Fibroblast of skin of right quadriceps (primary cell): ENCODE results near the gene CSPG5.

Experiments used
- DNase-seq: peaks from one replicate; pipeline ENCODE4 v3.0.0-alpha.2; 2013

Gene CSPG5, protein sequence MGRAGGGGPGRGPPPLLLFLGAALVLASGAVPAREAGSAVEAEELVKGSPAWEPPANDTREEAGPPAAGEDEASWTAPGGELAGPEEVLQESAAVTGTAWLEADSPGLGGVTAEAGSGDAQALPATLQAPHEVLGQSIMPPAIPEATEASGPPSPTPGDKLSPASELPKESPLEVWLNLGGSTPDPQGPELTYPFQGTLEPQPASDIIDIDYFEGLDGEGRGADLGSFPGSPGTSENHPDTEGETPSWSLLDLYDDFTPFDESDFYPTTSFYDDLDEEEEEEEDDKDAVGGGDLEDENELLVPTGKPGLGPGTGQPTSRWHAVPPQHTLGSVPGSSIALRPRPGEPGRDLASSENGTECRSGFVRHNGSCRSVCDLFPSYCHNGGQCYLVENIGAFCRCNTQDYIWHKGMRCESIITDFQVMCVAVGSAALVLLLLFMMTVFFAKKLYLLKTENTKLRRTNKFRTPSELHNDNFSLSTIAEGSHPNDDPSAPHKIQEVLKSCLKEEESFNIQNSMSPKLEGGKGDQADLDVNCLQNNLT

DNA sequence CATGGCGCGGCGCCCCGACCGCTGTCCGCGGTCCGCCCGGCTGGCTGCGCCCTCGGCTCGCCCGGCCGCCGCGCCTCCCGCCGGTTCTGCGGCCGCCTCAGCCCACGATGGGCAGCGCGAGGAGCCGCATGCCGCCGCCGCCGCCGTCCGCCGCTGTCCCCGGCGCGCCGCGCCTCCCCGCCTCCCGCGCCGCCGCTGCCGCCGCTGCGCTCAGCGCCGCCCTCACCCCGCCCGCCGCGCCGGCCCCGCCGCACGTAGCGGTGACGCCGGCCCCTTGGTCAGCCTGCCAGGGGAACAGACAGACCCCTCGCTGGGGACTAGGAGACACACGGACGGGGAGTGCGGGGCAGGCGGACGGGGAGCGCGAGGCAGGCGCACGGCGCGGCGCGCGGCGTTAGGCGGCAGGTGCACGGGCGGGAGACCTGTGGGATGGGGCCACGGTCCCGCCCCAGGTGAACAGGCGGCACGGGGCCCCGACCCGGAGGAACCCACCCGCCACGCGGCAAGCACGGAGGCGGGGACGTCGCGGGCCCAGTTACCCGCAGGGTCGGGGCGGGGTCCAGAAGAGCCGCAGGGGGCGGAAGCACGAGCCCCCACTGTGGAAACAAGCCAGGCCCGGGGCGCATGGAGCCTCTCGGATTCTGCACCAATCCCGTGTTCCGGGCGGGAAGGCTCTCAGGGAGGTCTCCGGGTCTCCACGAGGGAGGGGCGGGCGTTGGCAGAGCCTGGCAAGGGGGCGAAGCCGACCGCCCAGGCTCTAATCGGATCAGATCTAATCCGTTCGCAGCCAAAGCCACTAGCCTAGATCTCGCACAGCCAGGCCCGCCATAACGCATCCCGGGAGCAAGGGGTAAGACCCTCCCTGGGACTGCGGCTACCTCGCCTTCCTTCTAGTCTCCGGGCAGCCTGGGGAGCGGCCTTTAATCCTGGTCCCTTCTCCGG lies at the start of gene CSPG5:
TSS of gene CSPG5 (minus strand) at position 175 of the 942 bp plus-strand sequence. CDS start at position 3, 172 bp downstream.
- no peak for DNase-seq

DNA sequence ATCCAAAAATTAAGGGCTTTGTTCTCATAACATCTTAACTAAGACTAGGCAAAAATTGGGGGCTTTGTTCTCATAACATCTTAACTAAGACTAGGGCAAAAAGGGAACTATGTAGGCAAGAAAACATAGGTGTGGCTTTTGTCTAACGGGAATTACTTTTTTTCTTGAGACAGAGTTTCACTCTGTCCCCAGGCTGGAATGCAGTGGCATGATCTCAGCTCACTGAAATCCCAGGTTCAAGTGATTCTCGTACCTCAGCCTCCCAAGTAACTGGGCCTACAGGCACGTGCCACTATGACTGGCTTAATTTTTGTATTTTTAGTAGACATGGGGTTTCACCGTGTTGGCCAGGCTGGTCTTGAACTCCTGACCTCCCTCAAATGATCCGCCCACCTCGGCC lies 49.8 kb upstream of the CSPG5 start:
- DNase-seq: no peak

DNA sequence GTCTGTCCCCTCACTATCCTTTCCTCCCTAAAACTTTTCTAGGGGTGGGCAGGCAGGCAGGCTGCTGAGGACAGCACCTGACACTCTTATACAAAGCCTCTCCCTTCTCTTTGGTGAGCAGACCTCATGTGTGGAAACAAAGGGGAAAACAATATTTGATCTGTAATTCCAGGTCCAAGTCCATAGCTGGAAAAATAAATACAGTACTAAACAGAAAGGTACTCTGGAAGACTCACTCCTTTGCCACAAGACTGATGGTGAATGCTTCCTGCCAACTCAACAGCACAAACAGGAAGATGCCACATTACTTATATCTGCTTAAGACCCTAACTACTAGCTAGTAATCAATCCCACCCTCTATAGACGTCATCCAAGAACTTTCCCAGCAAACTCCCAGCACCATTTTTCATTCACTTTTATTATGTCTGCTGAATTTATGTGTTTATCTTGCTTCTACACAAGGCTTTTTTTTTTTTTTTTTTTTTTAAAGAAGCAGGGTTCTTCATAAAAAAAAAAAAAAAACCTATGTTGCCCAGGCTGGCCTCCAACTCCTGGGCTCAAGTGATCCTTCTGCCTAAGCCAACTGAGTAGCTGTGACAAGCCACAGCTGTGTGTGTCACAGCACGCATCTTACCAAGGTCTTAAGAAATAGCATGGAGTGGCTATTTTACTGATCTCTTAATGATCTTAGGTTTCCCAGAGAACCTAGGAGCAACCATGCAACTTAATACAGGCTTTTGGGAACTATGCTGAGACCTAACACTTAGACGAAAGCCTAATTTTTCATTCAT lies 44.2 kb upstream of the CSPG5 start:
- no peak for DNase-seq

DNA sequence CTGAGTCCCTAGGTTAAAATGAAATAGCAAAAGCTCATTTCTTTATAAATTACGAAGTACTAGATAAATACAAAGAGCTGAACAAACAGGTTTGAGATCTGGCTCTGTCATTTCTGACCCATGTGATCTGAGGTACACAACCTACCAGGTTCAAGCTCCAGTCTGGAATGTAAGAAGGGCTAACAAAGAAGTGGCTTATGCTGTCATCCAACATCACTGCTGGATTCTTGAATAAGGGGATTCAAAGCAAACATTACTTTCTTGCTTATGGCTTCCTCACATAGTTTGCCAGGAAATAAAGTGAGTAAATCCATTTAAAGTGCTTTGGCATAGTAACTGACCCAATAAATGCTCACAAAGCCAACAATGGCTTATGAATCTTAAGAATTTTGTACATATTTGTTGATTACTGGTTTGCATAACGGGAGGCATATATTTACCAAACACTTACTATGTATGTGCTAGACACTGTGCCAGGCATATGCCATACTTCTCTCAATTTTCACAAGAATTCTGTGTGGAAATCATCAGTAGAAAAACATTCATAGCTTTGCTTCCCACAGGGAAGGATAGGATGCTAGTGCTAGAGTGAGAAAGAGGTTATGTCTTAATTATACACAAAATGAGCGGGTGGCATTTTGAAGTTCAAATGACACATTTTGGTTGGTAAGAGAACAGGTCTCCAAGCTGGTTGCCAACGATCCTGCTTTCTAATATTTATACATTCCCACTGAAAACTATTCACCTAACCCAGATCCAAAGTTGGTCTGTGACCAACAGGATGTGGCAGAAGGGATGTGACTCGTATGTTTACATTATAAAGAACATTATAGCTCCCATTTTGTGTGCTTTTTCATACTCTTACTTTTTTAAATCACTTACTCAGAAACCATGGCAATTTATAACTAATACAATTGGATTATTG lies 38.7 kb upstream of the CSPG5 start:
- DNase-seq: peak; percentile 66

DNA sequence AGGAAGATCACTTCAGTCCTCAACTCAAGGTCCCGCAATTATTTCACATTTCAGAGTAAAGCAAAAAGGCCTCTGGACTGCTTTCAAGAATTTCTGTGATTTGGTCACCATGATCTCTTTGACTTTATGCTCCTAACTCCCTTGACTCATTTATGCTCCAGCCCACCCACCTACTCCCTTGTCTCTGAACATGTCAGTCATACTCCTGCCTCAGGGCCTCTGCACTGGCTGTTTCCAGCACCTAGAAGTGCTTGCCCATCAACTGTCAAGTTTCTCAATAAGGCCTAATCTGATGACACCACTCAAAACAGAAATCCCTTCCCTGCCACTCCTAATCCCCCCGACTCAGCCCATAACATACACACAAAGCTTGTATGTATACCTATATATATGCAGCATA lies 36.1 kb upstream of the CSPG5 start:
- DNase-seq: no peak

DNA sequence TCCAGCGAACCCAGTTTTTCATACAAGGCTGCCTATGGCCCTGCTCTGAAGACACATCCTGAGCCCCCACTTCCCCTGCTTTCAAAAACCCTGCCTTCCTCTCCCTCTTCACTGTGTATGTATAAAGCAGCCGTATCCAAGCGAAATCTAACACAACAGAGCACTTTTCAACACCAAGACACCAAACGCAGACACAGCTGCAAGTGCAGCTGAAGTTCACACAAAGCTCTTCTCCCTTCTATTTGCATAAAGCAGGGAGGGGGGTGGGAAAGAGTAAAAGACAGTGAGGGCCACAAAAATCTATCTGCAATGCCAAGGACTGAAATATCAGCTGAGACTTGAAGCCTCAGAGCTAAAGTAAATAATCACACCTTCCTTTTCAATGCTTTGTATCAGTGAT lies 35.1 kb upstream of the CSPG5 start:
- no peak for DNase-seq

DNA sequence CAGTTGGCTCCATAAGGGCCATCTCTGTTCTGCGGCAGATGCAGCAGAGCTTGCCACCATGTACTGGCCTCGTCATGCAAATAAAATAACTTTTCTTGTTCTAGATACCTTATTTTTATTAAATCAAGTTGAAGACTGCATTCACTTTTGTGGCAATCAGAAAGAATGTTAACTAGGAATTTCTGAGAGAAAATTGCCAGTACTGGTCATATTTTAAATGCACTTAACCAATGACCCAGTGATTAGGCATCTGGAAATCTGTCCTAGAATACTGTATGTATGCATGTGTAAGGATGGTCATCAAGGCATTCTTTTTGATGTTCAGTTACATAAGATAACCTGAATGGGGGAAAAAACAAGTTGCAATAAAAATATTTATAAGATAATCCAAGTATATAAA lies 34.2 kb upstream of the CSPG5 start:
- no peak for DNase-seq

DNA sequence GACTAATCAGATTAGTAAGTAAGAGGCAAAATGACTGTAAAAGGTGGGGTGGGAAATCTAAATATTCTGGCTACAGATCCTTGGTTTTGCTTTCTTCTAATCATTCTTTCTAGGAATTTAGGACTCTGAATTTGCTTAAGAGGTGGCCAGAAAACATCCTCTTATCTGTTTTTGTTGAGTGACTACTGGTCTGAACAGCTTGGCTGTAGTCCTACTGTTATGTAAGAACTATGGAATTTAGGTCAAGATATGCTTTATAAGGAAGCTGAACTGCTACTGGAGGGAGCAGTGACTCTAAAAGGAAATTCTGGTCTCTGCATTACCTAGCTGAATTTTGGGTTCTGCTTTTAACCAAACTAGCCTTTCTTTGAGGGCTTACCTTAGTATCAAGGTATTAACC lies 33.5 kb upstream of the CSPG5 start:
- peak; percentile 77 for DNase-seq

DNA sequence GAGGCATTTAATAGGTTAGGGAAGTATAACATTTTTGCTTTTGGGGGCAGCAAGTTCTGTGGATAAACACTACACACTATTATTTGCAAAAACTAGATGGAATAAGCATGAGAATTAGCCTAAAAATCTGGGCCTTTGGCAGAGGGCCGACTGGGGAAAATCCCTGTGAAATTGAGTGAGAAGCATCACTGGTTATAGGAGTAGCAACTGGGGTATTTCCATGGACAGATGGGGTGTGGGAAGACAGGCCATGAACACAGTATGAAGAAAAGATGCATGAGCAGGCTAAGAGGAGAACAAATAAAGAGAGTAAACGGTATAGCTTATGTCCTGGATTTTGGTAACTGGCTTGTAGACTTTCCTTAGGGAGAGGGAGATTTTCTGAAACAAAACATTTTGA lies 32.9 kb upstream of the CSPG5 start:
- no peak for DNase-seq

DNA sequence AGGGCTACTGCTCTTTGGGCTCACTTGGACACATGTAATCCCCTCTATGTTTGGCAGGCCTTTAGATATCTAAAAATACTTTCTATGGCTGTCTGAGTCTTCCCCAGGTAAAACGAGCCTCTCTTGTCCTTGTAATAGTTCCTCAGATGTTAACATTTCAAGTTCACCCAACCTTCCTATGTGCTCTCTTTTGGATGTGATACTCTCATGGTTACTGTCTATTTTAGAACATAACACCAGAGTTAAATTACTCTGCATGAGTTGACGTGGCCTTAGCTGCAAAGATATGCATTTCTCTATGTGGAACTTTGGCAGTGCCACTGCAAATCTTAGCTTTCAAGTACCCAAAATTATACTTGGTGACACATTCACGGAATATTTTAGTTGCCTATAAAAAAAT lies 31.9 kb upstream of the CSPG5 start:
- no peak for DNase-seq

DNA sequence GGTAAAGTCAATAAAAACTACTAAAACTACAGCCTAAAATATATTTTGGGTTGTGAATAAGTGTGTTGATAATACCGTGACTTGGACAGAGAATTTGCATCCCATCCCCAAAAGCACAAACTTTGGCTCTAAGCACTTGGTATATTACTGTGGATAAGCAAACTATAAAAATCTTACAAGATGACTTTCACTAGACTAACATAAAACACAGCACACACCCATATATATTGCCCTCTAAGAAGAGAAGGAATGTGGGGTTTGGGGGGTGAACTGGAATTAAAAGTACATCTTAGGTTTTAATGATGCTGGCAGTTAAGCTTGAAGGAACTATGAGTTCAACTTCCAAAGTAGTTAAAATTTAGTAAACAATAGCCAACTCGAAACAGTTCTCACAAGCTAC lies 28.7 kb upstream of the CSPG5 start:
- DNase-seq: no peak

DNA sequence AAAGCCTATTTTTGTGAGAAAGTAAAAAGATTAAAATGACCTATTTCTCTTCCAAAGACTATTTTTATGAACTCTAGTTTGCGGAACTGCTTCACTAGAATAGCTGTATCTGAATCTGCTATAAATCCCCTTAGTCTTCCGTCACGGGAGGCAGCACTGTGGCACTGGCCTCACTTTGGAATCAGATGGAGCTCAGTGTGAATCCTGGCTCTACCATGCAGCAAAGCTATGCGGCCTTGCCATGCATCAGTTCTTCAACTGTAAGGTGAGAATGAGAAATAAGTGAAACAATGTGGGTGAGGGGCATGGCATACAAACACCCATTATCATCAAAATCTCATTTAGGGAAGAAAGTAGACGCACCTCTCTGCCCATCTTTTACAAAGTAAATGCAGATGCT lies 27.5 kb upstream of the CSPG5 start:
- DNase-seq: no peak

DNA sequence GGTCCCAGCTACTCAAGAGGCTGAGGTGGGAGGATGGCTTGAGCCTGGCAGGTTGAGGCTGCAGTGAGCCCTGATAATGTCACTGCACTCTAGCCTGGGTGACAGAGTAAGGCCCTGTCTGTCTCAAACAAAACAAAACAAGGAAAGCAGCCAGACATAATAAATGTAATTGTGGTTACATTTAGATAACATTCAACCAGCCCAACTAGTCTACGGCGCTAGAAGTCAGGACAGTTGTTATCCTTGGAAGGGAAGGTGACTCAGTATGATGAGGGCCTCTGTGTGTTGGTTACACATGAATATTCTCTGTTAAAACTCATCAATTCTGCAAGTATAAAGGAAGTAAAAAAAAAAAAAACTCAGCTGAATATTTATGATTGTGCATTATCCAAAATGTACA lies 27.0 kb upstream of the CSPG5 start:
- peak; percentile 13 for DNase-seq

DNA sequence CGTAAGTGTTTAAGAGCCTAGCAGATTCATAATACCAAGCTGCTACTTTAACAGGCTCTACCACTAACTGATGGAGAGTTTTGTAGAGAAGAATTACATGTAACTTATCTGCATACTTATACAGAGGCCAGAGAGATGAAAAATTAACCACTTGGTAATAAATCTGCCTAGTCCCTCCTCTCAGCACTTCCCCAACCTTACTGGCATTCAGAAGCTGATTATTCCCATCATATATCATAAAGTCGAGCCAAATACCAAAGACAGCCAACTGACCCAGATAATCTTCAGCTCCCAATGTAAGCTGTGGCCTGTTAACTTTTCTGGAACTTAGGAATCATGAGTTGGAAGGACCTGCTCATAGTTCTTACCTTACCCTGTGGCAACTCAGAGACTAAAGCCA lies 25.5 kb upstream of the CSPG5 start:
- no peak for DNase-seq

DNA sequence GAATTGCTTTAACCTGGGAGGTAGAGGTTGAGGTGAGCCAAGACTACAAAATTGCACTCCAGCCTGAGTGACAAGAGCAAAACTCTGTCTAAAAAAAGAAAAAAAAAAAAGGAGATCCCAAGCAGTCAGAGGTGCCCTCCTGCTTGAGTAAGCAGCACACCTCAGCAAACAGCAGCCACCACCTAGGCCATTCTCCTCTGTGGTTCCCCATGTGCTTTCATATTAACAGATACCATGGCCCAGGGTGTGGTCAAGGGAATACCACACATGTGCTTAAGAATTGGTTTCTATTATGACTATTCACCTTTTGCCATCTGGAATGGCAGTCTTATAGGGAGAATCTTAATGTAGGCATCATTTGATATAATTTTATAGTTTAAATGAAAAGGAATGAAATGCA lies 24.7 kb upstream of the CSPG5 start:
- DNase-seq: no peak

DNA sequence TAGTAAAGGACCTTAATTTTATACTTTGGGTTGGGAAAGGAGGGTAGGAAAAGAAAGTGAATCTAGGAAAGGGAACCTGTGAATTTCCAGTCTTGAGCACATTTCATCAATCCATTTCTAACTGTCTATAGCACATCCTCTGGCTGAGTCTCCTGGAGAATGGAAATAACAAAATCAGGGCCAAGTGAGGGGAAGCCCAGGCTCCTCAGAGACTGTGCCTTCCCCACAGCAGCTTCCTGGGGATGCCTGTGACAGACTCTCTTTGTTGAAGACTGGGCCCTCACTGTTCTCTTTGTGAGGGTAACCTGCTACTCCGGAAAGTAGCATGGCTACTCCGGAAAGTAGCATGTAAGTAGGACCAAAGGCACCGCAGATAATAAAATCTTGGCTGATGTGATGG lies 22.6 kb upstream of the CSPG5 start:
- DNase-seq: no peak

DNA sequence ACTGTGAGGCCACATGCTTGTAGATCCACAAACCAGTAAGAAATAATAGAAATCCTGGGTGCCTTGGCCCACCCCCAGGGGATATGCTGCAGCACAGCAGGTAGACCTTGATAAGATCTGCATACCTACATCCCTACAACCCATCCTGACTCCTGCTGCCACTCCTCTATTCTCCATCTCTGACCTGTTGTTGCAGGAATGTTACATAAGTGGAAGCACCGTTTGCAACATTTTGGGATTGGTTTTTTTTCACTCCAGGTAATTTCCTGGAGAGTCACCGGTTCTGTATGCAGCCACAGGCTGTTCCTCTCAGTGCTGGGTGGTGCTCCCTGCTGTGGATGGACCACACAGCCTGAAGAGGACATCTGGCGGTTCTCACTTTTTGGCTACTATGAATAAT lies 16.1 kb upstream of the CSPG5 start:
- DNase-seq: no peak

DNA sequence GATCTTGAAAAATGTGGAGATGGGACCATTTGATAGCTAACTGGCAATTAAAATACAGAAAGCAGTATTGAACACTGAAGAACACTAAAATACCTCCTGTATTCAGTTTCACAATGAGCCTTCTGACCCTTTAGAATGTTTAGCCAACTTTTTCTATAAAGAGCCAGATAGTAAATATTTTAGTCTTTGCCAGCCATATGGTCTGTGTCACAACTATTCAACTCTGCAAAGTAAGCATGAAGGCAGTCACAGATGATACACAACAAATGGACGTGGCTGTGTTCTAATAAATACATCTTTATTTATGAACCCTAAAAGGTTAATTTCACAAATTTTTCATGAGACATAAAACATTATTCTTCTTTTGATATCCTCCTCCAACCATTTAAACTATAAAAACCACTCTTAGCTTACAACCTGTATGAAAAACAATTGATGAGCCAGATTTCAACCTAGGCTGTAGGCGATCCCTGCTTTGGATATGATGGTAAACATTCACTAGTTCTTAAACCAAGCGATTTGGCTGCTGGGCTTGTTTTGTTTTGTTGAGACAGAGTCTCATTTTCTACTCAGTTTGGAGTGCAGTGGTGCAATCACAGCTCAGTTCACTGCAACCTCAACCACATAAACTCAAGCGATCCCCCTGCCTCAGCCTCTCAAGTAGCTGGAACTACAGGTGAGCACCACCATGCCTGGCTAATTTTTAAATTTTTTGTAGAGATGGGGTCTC lies 13.6 kb upstream of the CSPG5 start:
- no peak for DNase-seq

DNA sequence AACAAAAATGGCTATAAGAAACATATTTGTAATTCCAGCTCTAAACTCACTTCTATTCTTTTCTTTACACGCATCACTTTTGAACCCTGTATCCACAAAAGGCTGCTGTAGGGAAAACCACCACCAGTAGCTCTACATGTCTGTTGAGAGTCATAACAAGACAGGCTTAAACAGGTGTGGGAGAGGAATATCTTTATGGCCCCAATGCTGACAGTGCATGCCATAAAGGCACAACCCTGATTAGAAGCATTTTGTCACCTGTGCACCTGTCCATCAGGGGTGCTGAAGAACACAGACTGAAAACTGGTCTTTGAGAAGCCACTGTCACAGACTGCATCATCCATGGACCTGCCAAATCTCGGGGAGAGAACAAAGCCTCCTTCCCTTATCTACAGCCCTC lies 11.6 kb upstream of the CSPG5 start:
- DNase-seq: no peak

DNA sequence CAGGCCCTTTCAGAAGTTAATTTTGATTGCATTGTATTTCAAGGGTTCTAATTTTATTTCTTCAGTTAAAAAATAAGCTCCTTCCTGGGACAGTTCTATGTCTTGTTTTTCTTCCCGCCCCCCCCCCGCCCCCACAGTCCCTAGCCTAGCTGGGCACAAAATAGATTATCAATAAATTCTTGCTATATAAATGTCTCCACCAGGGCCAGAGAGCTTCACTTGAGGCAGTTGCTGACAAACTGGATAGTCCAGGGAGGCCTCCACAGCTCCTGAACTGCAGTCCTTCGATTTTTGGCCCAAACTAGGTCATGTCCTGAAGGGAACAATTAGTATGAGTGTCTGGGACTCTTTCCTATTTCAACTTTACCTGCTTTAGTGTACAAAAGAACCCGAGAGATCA lies 9.9 kb upstream of the CSPG5 start:
- DNase-seq: no peak

DNA sequence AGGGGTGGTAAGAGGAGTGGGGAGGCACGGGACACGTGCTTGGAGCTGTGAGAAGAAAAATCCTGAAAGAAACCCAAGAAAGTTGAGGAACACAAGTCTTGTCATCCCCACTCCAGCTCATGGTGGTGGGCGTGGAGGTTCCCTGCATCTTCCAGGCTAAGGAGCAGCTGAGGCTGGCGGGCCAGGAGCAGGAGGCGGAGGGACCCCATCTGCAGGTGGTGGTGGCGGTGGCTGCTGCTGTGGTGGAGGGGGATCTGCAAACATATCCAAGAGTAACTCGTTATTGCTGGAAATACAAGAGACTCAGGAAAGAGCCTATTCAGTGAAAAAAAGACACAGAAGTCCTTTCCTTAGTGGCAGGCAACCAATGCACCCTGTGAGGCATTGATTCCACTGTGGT lies 9.4 kb upstream of the CSPG5 start:
- no peak for DNase-seq
